Left hindlimb (tissue), 1 donor: ENCODE results near the gene USP17L15.
"Not testable (repeated sequence)": the region's sequence is repeated elsewhere in the genome, so short reads cannot be mapped to it uniquely, and the experiment has no call there.

ENCODE experiments used
- DNase-seq: peaks from one replicate; pipeline ENCODE4 v3.0.0-alpha.2; 2018

USP17L15 gene, protein sequence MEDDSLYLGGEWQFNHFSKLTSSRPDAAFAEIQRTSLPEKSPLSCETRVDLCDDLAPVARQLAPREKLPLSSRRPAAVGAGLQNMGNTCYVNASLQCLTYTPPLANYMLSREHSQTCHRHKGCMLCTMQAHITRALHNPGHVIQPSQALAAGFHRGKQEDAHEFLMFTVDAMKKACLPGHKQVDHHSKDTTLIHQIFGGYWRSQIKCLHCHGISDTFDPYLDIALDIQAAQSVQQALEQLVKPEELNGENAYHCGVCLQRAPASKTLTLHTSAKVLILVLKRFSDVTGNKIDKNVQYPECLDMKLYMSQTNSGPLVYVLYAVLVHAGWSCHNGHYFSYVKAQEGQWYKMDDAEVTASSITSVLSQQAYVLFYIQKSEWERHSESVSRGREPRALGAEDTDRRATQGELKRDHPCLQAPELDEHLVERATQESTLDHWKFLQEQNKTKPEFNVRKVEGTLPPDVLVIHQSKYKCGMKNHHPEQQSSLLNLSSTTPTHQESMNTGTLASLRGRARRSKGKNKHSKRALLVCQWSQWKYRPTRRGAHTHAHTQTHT

DNA sequence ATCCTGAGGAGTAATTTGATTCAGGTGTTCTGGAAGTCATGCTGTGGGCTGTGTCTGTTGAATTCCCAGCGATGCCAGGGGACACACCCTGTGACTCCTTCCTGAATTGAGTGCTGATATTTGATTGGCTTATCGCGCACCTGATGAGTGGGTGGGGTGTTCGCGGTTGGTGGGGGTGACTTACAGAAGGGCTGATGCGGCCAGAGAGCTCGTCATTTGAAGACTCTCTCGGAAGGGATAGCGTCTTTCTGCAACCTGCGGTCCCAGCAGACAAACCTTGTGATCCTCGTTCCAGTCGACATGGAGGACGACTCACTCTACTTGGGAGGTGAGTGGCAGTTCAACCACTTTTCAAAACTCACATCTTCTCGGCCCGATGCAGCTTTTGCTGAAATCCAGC lies at the start of gene USP17L15:
Gene USP17L15 (plus strand): TSS at position 301 of the 400 bp plus-strand sequence. CDS start 0 bp downstream, at position 301.
- not testable (repeated sequence) for DNase-seq

DNA sequence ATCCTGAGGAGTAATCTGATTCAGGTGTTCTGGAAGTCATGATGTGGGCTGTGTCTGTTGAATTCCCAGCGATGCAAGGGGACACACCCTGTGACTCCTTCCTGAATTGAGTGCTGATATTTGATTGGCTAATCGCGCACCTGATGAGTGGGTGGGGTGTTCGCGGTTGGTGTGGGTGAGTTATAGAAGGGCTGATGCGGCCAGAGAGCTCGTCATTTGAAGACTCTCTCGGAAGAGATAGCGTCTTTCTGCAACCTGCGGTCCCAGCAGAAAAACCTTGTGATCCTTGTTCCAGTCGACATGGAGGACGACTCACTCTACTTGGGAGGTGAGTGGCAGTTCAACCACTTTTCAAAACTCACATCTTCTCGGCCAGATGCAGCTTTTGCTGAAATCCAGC lies 23.8 kb upstream of the USP17L15 start, which contains the start of gene USP17L10:
Gene USP17L10 (plus strand): TSS at position 301 of the 400 bp plus-strand sequence. CDS start 0 bp downstream, at position 301.
- not testable (repeated sequence) for DNase-seq

DNA sequence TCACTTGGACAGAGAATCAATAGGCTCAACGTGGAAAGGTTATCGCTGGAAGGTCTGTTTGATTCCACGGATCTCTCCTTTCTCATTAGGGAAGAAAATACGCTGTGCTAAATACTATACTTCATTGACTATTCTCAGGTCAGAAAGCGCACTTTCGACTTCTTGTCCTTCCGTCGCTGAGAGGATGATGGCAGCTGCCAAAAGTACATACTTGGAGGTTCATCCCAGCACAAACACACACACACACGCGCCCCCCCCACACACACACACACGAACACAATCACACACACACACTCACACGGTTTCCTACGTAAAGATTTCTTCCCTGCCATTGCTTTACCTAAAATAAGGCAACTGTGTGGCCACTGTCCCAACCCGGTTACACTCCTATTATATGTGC lies 19.5 kb upstream of the USP17L15 start:
- DNase-seq, result not testable (repeated sequence)

DNA sequence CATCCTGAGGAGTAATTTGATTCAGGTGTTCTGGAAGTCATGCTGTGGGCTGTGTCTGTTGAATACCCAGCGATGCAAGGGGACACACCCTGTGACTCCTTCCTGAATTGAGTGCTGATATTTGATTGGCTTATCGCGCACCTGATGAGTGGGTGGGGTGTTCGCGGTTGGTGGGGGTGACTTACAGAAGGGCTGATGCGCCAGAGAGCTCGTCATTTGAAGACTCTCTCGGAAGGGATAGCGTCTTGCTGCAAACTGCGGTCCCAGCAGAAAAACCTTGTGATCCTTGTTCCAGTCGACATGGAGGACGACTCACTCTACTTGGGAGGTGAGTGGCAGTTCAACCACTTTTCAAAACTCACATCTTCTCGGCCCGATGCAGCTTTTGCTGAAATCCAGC lies 19.1 kb upstream of the USP17L15 start, which contains the start of gene USP17L11:
Gene USP17L11 (plus strand): TSS at position 301 of the 400 bp plus-strand sequence. CDS start 0 bp downstream, at position 301.
- not testable (repeated sequence) for DNase-seq

- not testable (repeated sequence) for DNase-seq
Observed at GRCh38 chr4:9219852-9220251, 14.3 kb upstream of the USP17L15 start, which contains the start of gene USP17L12. Gene USP17L12 (plus strand): TSS chr4:9220152. CDS start chr4:9220152, 0 bp downstream.

DNA sequence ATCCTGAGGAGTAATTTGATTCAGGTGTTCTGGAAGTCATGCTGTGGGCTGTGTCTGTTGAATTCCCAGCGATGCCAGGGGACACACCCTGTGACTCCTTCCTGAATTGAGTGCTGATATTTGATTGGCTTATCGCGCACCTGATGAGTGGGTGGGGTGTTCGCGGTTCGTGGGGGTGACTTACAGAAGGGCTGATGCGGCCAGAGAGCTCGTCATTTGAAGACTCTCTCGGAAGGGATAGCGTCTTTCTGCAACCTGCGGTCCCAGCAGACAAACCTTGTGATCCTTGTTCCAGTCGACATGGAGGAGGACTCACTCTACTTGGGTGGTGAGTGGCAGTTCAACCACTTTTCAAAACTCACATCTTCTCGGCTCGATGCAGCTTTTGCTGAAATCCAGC lies 9.6 kb upstream of the USP17L15 start, which contains the start of gene USP17L13:
Gene USP17L13 (plus strand): TSS at position 301 of the 400 bp plus-strand sequence. CDS start 0 bp downstream, at position 301.
- not testable (repeated sequence) for DNase-seq

DNA sequence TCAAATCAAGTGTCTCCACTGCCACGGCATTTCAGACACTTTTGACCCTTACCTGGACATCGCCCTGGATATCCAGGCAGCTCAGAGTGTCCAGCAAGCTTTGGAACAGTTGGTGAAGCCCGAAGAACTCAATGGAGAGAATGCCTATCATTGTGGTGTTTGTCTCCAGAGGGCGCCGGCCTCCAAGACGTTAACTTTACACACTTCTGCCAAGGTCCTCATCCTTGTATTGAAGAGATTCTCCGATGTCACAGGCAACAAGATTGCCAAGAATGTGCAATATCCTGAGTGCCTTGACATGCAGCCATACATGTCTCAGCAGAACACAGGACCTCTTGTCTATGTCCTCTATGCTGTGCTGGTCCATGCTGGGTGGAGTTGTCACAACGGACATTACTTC lies 3.9 kb upstream of the USP17L15 start:
- DNase-seq, result not testable (repeated sequence)

DNA sequence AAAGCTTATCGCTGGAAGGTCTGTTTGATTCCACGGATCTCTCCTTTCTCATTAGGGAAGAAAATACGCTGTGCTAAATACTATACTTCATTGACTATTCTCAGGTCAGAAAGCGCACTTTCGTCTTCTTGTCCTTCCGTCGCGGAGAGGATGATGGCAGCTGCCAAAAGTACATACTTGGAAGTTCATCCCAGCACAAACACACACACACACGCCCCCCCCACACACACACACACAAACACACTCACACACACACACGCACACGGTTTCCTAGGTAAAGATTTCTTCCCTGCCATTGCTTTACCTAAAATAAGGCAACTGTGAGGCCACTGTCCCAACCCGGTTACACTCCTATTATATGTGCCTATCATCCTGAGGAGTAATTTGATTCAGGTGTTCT lies 4.3 kb downstream of the USP17L15 start:
- not testable (repeated sequence) for DNase-seq

DNA sequence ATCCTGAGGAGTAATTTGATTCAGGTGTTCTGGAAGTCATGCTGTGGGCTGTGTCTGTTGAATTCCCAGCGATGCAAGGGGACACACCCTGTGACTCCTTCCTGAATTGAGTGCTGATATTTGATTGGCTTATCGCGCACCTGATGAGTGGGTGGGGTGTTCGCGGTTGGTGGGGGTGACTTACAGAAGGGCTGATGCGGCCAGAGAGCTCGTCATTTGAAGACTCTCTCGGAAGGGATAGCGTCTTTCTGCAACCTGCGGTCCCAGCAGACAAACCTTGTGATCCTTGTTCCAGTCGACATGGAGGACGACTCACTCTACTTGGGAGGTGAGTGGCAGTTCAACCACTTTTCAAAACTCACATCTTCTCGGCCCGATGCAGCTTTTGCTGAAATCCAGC lies 9.4 kb downstream of the USP17L15 start, which contains the start of gene USP17L17:
Gene USP17L17 (plus strand): TSS at position 301 of the 400 bp plus-strand sequence. CDS start 0 bp downstream, at position 301.
- not testable (repeated sequence) for DNase-seq

- not testable (repeated sequence) for DNase-seq
Observed at GRCh38 chr4:9247953-9248680, 13.9 kb downstream of the USP17L15 start, which contains the start of gene USP17L18. Gene USP17L18 (plus strand): TSS chr4:9248630. CDS start chr4:9248630, 0 bp downstream.

DNA sequence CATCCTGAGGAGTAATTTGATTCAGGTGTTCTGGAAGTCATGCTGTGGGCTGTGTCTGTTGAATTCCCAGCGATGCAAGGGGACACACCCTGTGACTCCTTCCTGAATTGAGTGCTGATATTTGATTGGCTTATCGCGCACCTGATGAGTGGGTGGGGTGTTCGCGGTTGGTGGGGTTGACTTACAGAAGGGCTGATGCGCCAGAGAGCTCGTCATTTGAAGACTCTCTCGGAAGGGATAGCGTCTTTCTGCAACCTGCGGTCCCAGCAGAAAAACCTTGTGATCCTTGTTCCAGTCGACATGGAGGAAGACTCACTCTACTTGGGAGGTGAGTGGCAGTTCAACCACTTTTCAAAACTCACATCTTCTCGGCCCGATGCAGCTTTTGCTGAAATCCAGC lies 18.9 kb downstream of the USP17L15 start, which contains the start of gene USP17L19:
Gene USP17L19 (plus strand): TSS at position 301 of the 400 bp plus-strand sequence. CDS start 0 bp downstream, at position 301.
- DNase-seq, result not testable (repeated sequence)

- DNase-seq, result not testable (repeated sequence)
Observed at GRCh38 chr4:9257824-9258223, 23.6 kb downstream of the USP17L15 start, which contains the start of gene USP17L20. Gene USP17L20 (plus strand): TSS chr4:9258124. CDS start chr4:9258124, 0 bp downstream.

- DNase-seq, result not testable (repeated sequence)
Observed at GRCh38 chr4:9262572-9262971, 28.4 kb downstream of the USP17L15 start, which contains the start of gene USP17L21. Gene USP17L21 (plus strand): TSS chr4:9262872. CDS start chr4:9262872, 0 bp downstream.

GRCh38 chr4:9267319-9267718 lies 33.1 kb downstream of the USP17L15 start, which contains the start of gene USP17L22:
Gene USP17L22 (plus strand): TSS chr4:9267619. CDS start chr4:9267619, 0 bp downstream.
- not testable (repeated sequence) for DNase-seq

DNA sequence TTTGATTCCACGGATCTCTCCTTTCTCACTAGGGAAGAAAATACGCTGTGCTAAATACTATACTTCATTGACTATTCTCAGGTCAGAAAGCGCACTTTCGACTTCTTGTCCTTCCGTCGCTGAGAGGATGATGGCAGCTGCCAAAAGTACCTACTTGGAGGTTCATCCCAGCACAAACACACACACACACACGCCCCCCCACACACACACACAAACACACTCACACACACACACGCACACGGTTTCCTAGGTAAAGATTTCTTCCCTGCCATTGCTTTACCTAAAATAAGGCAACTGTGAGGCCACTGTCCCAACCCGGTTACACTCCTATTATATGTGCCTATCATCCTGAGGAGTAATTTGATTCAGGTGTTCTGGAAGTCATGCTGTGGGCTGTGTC lies 37.5 kb downstream of the USP17L15 start:
- DNase-seq, result not testable (repeated sequence)
